HepG2 (cell line): Measurements from ENCODE around the gene LRP10. TPM values are rescaled to one million over a fixed set of nuclear protein-coding genes. Genes with fewer than 3 reads are reported as not detected.

Experiments
- ATAC-seq: fragments of 200-7000 bp; cut with Tn5 transposase; 3 replicates; pipeline ENCODE4 v1.9.1; 2020; ENCODE audit warnings: mild to moderate bottlenecking, moderate library complexity
- BruUV-seq: library from RNA; stranded (reverse); fragments of 400-500 nt; replicated peaks from 2 replicates; lab custom pipeline; 2021; lab: Mats Ljungman, UMichigan
- CTCF ChIA-PET: fragments of 300-600 bp; formaldehyde crosslinking; extraction: SDS; loops from one replicate; lab custom pipeline; 2021; ENCODE audit warnings: low total read pairs, inconsistent platforms, low intra/inter-chr PET ratio; lab: Yijun Ruan, JAX
- POLR2A ChIA-PET: fragments of 350-600 bp; sonication (Branson Sonifier 250); formaldehyde crosslinking; loops from one replicate; lab custom pipeline; 2020; ENCODE audit warnings: antibody characterized with exemption, inconsistent platforms; lab: Yijun Ruan, JAX
- DNase-seq: peaks from one replicate; pipeline ENCODE4 v3.0.0-alpha.2; 2015; ENCODE audit warnings: low spot score
- FAIRE-seq: peaks from 3 replicates; lab custom pipeline; 2011; peaks lifted over from hg19 to GRCh38; lab: Jason Lieb, UNC
- H2AFZ ChIP-seq: one replicate; pipeline ENCODE4 v1.6.1; 2011; ENCODE audit warnings: low read length, inconsistent platforms
- H3K27ac ChIP-seq: fragments of 300-600 bp; 3 replicates; pipeline ENCODE4 v1.8.0; 2011; ENCODE audit warnings: mixed run types, mild to moderate bottlenecking, mixed read lengths, low read length, inconsistent platforms; ENCODE audit not compliant: insufficient read depth; ENCODE audit errors: extremely low read length
- H3K27me3 ChIP-seq, 2 experiments: fragments of 200-600 bp in 1 of 2; 2 replicates in 1 of 2; 3 replicates in 1 of 2; pipeline versions ENCODE4 v1.6.0 to v1.8.0; 2011; ENCODE audit warnings: low read length in 2 of 2, mild to moderate bottlenecking in 2 of 2, moderate library complexity in 2 of 2, inconsistent platforms in 1 of 2; ENCODE audit not compliant: insufficient read depth in 2 of 2, control insufficient read depth in 1 of 2
- H3K36me3 ChIP-seq, 2 experiments: fragments of 200-600 bp in 1 of 2; replicated peaks in 1 of 2; 2 replicates in 1 of 2; 3 replicates in 1 of 2; pipeline versions ENCODE4 v1.5.1 to v1.8.0; 2011; ENCODE audit warnings: low read length in 2 of 2, inconsistent platforms in 1 of 2; ENCODE audit not compliant: insufficient read depth in 2 of 2, control insufficient read depth in 1 of 2
- H3K4me1 ChIP-seq: 2 replicates; pipeline ENCODE4 v1.5.1; 2012; ENCODE audit warnings: low read length, inconsistent platforms; ENCODE audit not compliant: insufficient read depth
- H3K4me2 ChIP-seq: 2 replicates; pipeline ENCODE4 v1.6.0; 2011; ENCODE audit warnings: low read depth, low read length, inconsistent platforms
- H3K4me3 ChIP-seq, 3 experiments: fragments of 200-600 bp in 1 of 3; sonication (generic), shearing (Covaris generic) in 1 of 3; replicated peaks in 1 of 3; 2 replicates each; pipeline ENCODE4 v1.5.1; 2011 to 2016; ENCODE audit warnings: low read length in 3 of 3, inconsistent platforms in 2 of 3, low read depth in 2 of 3, mild to moderate bottlenecking in 2 of 3, control low read depth in 1 of 3, mixed read lengths in 1 of 3; ENCODE audit not compliant: insufficient read depth in 1 of 3
- H3K79me2 ChIP-seq: one replicate; pipeline ENCODE4 v1.6.1; 2011; ENCODE audit warnings: low read length, inconsistent platforms; ENCODE audit not compliant: insufficient read depth
- H3K9ac ChIP-seq: 2 replicates; pipeline ENCODE4 v1.6.0; 2011; ENCODE audit warnings: mild to moderate bottlenecking, low read depth, low read length, inconsistent platforms; ENCODE audit not compliant: insufficient read depth
- H3K9me3 ChIP-seq: 2 replicates; pipeline ENCODE4 v1.5.1; 2012; ENCODE audit warnings: mild to moderate bottlenecking, low read length
- H4K20me1 ChIP-seq: 2 replicates; pipeline ENCODE4 v1.6.0; 2011; ENCODE audit warnings: inconsistent platforms, mild to moderate bottlenecking, low read length, moderate library complexity; ENCODE audit not compliant: insufficient read depth
- BORCS8-MEF2B ChIP-seq: sonication (generic); formaldehyde crosslinking; IDR thresholded peaks from 2 replicates; pipeline ENCODE4 v1.8.0; 2022; ENCODE audit warnings: mild to moderate bottlenecking, missing genetic modification reagents
- CREB1 ChIP-seq, 2 experiments: fragments of 450-650 bp in 1 of 2; IDR thresholded peaks; 2 replicates each; pipeline ENCODE4 v1.6.1; 2016 to 2017; ENCODE audit warnings: control low read depth in 1 of 2, mild to moderate bottlenecking in 1 of 2, missing compliant biosample characterization in 1 of 2, missing genetic modification characterization in 1 of 2
- E2F5 ChIP-seq: sonication (generic); formaldehyde crosslinking; conservative IDR thresholded peaks from 2 replicates; pipeline ENCODE4 v1.4.0; 2020; ENCODE audit warnings: missing genetic modification reagents
- GABPB1 ChIP-seq: IDR thresholded peaks from 2 replicates; pipeline ENCODE4 v1.6.1; 2016; ENCODE audit warnings: mild to moderate bottlenecking, missing genetic modification reagents, moderate library complexity, missing compliant biosample characterization
- MAFF ChIP-seq: IDR thresholded peaks from 2 replicates; pipeline ENCODE4 v1.6.1; 2011; ENCODE audit warnings: low read depth, low read length, improper control_type of control experiment
- MATR3 ChIP-seq: sonication (generic); formaldehyde crosslinking; IDR thresholded peaks from 2 replicates; pipeline ENCODE4 v1.4.0; 2020; ENCODE audit warnings: missing genetic modification reagents
- MYC ChIP-seq: sonication (generic); formaldehyde crosslinking; IDR thresholded peaks from 2 replicates; pipeline ENCODE4 v1.9.0; 2021; ENCODE audit warnings: missing genetic modification reagents, borderline replicate concordance
- NFKB2 ChIP-seq: sonication (generic); formaldehyde crosslinking; IDR thresholded peaks from 2 replicates; pipeline ENCODE4 v1.4.0; 2020; ENCODE audit warnings: missing genetic modification reagents, borderline replicate concordance
- NR2F2 ChIP-seq: IDR thresholded peaks from 2 replicates; pipeline ENCODE4 v1.6.1; 2012; ENCODE audit warnings: low read depth, inconsistent platforms, borderline replicate concordance
- RBM22 ChIP-seq: fragments of 200-400 bp; formaldehyde crosslinking; optimal IDR thresholded peaks from 2 replicates; pipeline ENCODE3; 2017; ENCODE audit warnings: mild to moderate bottlenecking, low read length, moderate library complexity
- RXRA ChIP-seq: sonication (generic); formaldehyde crosslinking; IDR thresholded peaks from 2 replicates; pipeline ENCODE4 v1.5.1; 2020; ENCODE audit warnings: missing genetic modification reagents
- SALL1 ChIP-seq: sonication (generic); formaldehyde crosslinking; IDR thresholded peaks from 2 replicates; pipeline ENCODE4 v1.8.0; 2022; ENCODE audit warnings: mild to moderate bottlenecking, missing genetic modification reagents
- ZBTB38 ChIP-seq: sonication (generic); formaldehyde crosslinking; IDR thresholded peaks from 2 replicates; pipeline ENCODE4 v1.5.1; 2020; ENCODE audit warnings: mild to moderate bottlenecking, missing genetic modification reagents
- ZFP37 ChIP-seq: sonication (generic); formaldehyde crosslinking; IDR thresholded peaks from 2 replicates; pipeline ENCODE4 v1.4.0; 2020; ENCODE audit warnings: missing genetic modification reagents, borderline replicate concordance
- ZNF280B ChIP-seq: sonication (generic); formaldehyde crosslinking; IDR thresholded peaks from 2 replicates; pipeline ENCODE4 v1.5.0; 2020; ENCODE audit warnings: missing genetic modification reagents, mild to moderate bottlenecking, borderline replicate concordance
- ZNF501 ChIP-seq: sonication (generic); formaldehyde crosslinking; IDR thresholded peaks from 2 replicates; pipeline ENCODE4 v1.5.1; 2020; ENCODE audit warnings: mild to moderate bottlenecking, moderate library complexity, missing genetic modification reagents
- ZNF550 ChIP-seq: sonication (generic); formaldehyde crosslinking; IDR thresholded peaks from 2 replicates; pipeline ENCODE4 v1.4.0; 2020; ENCODE audit warnings: mild to moderate bottlenecking, missing genetic modification reagents, borderline replicate concordance
- ZNF616 ChIP-seq: sonication (generic); formaldehyde crosslinking; IDR thresholded peaks from 2 replicates; pipeline ENCODE4 v1.5.0; 2020; ENCODE audit warnings: low read depth, mild to moderate bottlenecking, missing genetic modification reagents
- ZNF839 ChIP-seq: sonication (generic); formaldehyde crosslinking; IDR thresholded peaks from 2 replicates; pipeline ENCODE4 v1.4.0; 2020; ENCODE audit warnings: missing genetic modification reagents, mild to moderate bottlenecking, borderline replicate concordance
- WGBS: methylation state at CpG from one replicate; pipeline ENCODE4 v1.1.6; 2017; ENCODE audit warnings: low lambda C conversion rate; 5-methylcytosine and 5-hydroxymethylcytosine counted together
- in situ Hi-C: cut with HindIII; loops from 2 replicates; pipeline ENCODE4 v1.10.0; 2017; ENCODE audit warnings: low pct_unique_long_range_greater_than_20kb; ENCODE audit not compliant: extremely low pct_ligation_motif_present
- intact Hi-C: fragments of 100-400 bp; cut with micrococcal nuclease; formaldehyde crosslinking; loops from one replicate; pipeline ENCODE4 v1.10.0; 2022; ENCODE audit not compliant: unreplicated experiment
- polyA plus RNA-seq, 8 experiments: library from polyadenylated mRNA; depleted of rRNA in 3 of 8; stranded (reverse) in 7 of 8; unstranded in 1 of 8; fragments of >200 nt; fragmentation: Illumina TruSeq in 4 of 8; extraction: Trizol in 4 of 8; gene quantifications; 2 replicates each; pipeline versions ENCODE4 v1.2.1 to v1.2.3, GENCODE V29; 2011 to 2016; ENCODE audit warnings: low read depth in 4 of 8, missing spikeins in 1 of 8, mixed read lengths in 1 of 8; ENCODE audit not compliant: insufficient read depth in 1 of 8
- total RNA-seq, 5 experiments: library from RNA; depleted of rRNA; stranded (reverse); fragments of >200 nt; fragmentation: Illumina TruSeq; extraction: Trizol; gene quantifications; 2 replicates each; pipeline ENCODE4 v1.2.3, GENCODE V29; 2016; ENCODE audit warnings: low read depth in 1 of 5

Gene LRP10
- total and polyA plus RNA-seq, 2 of the 13 experiments (the other 11 are each of a cell fraction or from before 2014, with no cell fraction given): 16.9 to 45.2 TPM

GRCh38 chr14:22846811-22847307 lies 24.7 kb upstream of the LRP10 start (continued):
- TF ChIP-seq GABPB1 (CRISPR knock-in tag) (peak; percentile 16; the same call in 1 of the 2 replicates), NFKB2 (0 out of 2 replicates have a peak, but pooled peaks have one; percentile 34), ZNF839 (CRISPR knock-in tag) (0 out of 2 replicates have a peak, but pooled peaks have one; percentile 26), ZNF616 (no peak), MAFF (no peak), MYC (CRISPR knock-in tag) (0 out of 2 replicates have a peak, but pooled peaks have one; percentile 25), ZNF280B (CRISPR knock-in tag) (peak; percentile 57; the same call in 1 of the 2 replicates), ZBTB38 (CRISPR knock-in tag) (0 out of 2 replicates have a peak, but pooled peaks have one; percentile 35)

GRCh38 chr14:22847661-22848341 lies 23.7 kb upstream of the LRP10 start:
- in situ Hi-C loops: loop anchor here (5.0 kb wide), 1 partner anchor 290 kb away; no protein-coding TSS in a partner anchor
- BruUV-seq: no TSS peak
- no peaks in the 10 kb centered on the region for H3K36me3 ChIP-seq
- DNase-seq: no peak
- no peak overlapping the region for H3K27ac ChIP-seq
- peak overlapping the region; percentile 26; the same call in 1 of the 2 replicates for H3K4me2 ChIP-seq
- no peak; the same call in 2 of the 3 replicates for ATAC-seq
- H3K79me2 ChIP-seq: no peaks in the 10 kb centered on the region
- TF ChIP-seq RXRA (CRISPR knock-in tag): 0 out of 2 replicates have a peak, but pooled peaks have one; percentile 13
- 0 out of 2 replicates have a peak, but pooled peaks have one; percentile 53 for TF ChIP-seq BORCS8-MEF2B
- no peak for TF ChIP-seq ZFP37
- TF ChIP-seq E2F5: 0 out of 2 replicates have a peak, but pooled peaks have one; percentile 40
- no peak for TF ChIP-seq MATR3
- TF ChIP-seq NR2F2: peak; percentile 33; the same call in 1 of the 2 replicates
- TF ChIP-seq CREB1 (IDR thresholded peaks at IDR 0.05): peak; percentile 73
- no peak for TF ChIP-seq CREB1 (CRISPR knock-in tag; IDR thresholded peaks at IDR 0.05)
- peak; percentile 33; the same call in 1 of the 2 replicates for TF ChIP-seq SALL1
- no peak for TF ChIP-seq RBM22
- TF ChIP-seq ZNF550: 0 out of 2 replicates have a peak, but pooled peaks have one; percentile 27
- TF ChIP-seq ZNF501 (CRISPR knock-in tag): 0 out of 2 replicates have a peak, but pooled peaks have one; percentile 18
- H3K27me3 ChIP-seq: peaks cover 9 to 45% of the 10 kb centered on the region in 2 experiments
- intact Hi-C loops: no loop called here
- CTCF ChIA-PET: interaction anchor here (1.1 to 1.3 kb wide), 2 partner anchors 24 to 70 kb away, joined by 3 read pairs; no protein-coding TSS in a partner anchor
- no peak overlapping the region for H2AFZ ChIP-seq
- no peaks in the 10 kb centered on the region for H4K20me1 ChIP-seq
- H3K4me3 ChIP-seq: no peak overlapping the region
- WGBS: 41% methylated on average over 14 of the region's 14 CpGs
- H3K9ac ChIP-seq: no peak overlapping the region
- peaks cover 23% of the 10 kb centered on the region for H3K4me1 ChIP-seq
- H3K9me3 ChIP-seq: no peaks in the 10 kb centered on the region
- FAIRE-seq: peak; percentile 15
- POLR2A ChIA-PET: interaction anchor here (0.6 to 1.6 kb wide), 7 partner anchors 13 to 247 kb away, joined by 3 to 7 read pairs (median 4); partner anchors contain the start of genes ACIN1, C14orf119 and LRP10
